NT2/D1 (cell line): ENCODE measurements around the gene BPIFB2.

Experiments
- YY1 ChIP-seq: IDR thresholded peaks from 2 replicates; pipeline ENCODE4 v1.6.1; 2011; ENCODE audit not compliant: insufficient read length, insufficient read depth
- ZNF274 ChIP-seq: IDR thresholded peaks from 2 replicates; pipeline ENCODE4 v1.6.1; 2011; ENCODE audit warnings: mild to moderate bottlenecking, low read depth, low read length

- TF ChIP-seq YY1 (no peak), ZNF274 (no peak)
These were observed 41.1 kb upstream of the BPIFB2 start for GRCh38 chr20:32966382-32966781.
